GM12878 (cell line): ENCODE data around the gene N4BP2. TPM values are rescaled to one million over a fixed set of nuclear protein-coding genes. Genes with fewer than 3 reads are reported as not detected.
"Not testable (repeated sequence)": the region's sequence is repeated elsewhere in the genome, so short reads cannot be mapped to it uniquely, and the experiment has no call there.

Experiments used
- ATAC-seq: fragments of 200-7000 bp; cut with Tn5 transposase; 3 replicates; pipeline ENCODE4 v1.9.1; 2020; ENCODE audit warnings: mild to moderate bottlenecking, moderate library complexity
- BruUV-seq: library from RNA; stranded (reverse); fragments of 400-500 nt; replicated peaks from 2 replicates; lab custom pipeline; 2021; lab: Mats Ljungman, UMichigan
- CTCF ChIA-PET: fragments of 300-600 bp; sonication (Branson Sonifier 250); formaldehyde crosslinking; extraction: SDS; loops from one replicate; lab custom pipeline; 2021; ENCODE audit warnings: inconsistent platforms; lab: Yijun Ruan, JAX
- POLR2A ChIA-PET: fragments of 350-600 bp; formaldehyde crosslinking; extraction: SDS; loops from one replicate; lab custom pipeline; 2021; ENCODE audit warnings: inconsistent platforms; lab: Charles Lee
- RAD21 ChIA-PET: fragments of 300-600 bp; sonication (Branson Sonifier 250); formaldehyde crosslinking; loops from one replicate; lab custom pipeline; 2023; ENCODE audit warnings: antibody characterized with exemption; ENCODE audit not compliant: unreplicated experiment; lab: Charles Lee
- SMC1A ChIA-PET: fragments of 300-600 bp; sonication (Branson Sonifier 250); formaldehyde crosslinking; loops from one replicate; lab custom pipeline; 2023; ENCODE audit not compliant: unreplicated experiment, uncharacterized antibody; lab: Charles Lee
- DNase-seq: peaks from one replicate; pipeline ENCODE4 v3.0.0-alpha.2; 2011; ENCODE audit warnings: low read depth, low spot score
- FAIRE-seq: peaks from 3 replicates; lab custom pipeline; 2011; peaks lifted over from hg19 to GRCh38; lab: Jason Lieb, UNC
- H2AFZ ChIP-seq: 2 replicates; pipeline ENCODE4 v1.6.0; 2011; ENCODE audit warnings: low read depth, low read length, control low read depth; ENCODE audit not compliant: control insufficient read depth
- H3K27ac ChIP-seq: 2 replicates; pipeline ENCODE4 v1.5.1; 2011; ENCODE audit warnings: control low read depth; ENCODE audit not compliant: control insufficient read depth, insufficient read depth
- H3K27me3 ChIP-seq, 2 experiments: replicated peaks in 1 of 2; 2 replicates each; pipeline versions ENCODE4 v1.6.0 to v1.6.1; 2011; ENCODE audit warnings: low read length in 1 of 2; ENCODE audit not compliant: control insufficient read depth in 2 of 2, insufficient read depth in 2 of 2
- H3K36me3 ChIP-seq, 2 experiments: 2 replicates each; pipeline ENCODE4 v1.5.1; 2011; ENCODE audit warnings: low read length in 1 of 2; ENCODE audit not compliant: control insufficient read depth in 2 of 2, insufficient read depth in 2 of 2
- H3K4me1 ChIP-seq: 2 replicates; pipeline ENCODE4 v1.6.1; 2011; ENCODE audit warnings: mild to moderate bottlenecking, low read length, moderate library complexity, mixed read lengths; ENCODE audit not compliant: control insufficient read depth, insufficient read depth
- H3K4me2 ChIP-seq: 2 replicates; pipeline ENCODE4 v1.6.0; 2011; ENCODE audit warnings: control low read depth; ENCODE audit not compliant: control insufficient read depth, insufficient read depth
- H3K4me3 ChIP-seq: fragments of 200-600 bp; sonication (generic); 2 replicates; pipeline ENCODE4 v1.5.1; 2016
- H3K79me2 ChIP-seq: 2 replicates; pipeline ENCODE4 v1.6.0; 2011; ENCODE audit warnings: low read length; ENCODE audit not compliant: control insufficient read depth, insufficient read depth
- H3K9ac ChIP-seq: 2 replicates; pipeline ENCODE4 v1.8.0; 2011; ENCODE audit warnings: low read length, control low read depth, mixed read lengths; ENCODE audit not compliant: control insufficient read depth, insufficient read depth
- H3K9me3 ChIP-seq: replicated peaks from 3 replicates; pipeline ENCODE4 v1.5.1; 2011; ENCODE audit warnings: mild to moderate bottlenecking, low read length; ENCODE audit not compliant: control insufficient read depth, insufficient read depth
- H4K20me1 ChIP-seq: 2 replicates; pipeline ENCODE4 v1.6.0; 2011; ENCODE audit not compliant: control insufficient read depth, insufficient read depth
- JUND ChIP-seq: IDR thresholded peaks from 2 replicates; pipeline ENCODE4 v1.6.1; 2012; ENCODE audit warnings: low read depth, mild to moderate bottlenecking, low read length, improper control_type of control experiment, moderate library complexity
- ZSCAN29 ChIP-seq: fragments of 450-650 bp; IDR thresholded peaks from 2 replicates; pipeline ENCODE4 v1.6.1; 2017; ENCODE audit warnings: mild to moderate bottlenecking, moderate library complexity
- WGBS: methylation state at CpG from one replicate; pipeline ENCODE4 v1.1.6; 2016; ENCODE audit warnings: low lambda C conversion rate; ENCODE audit not compliant: insufficient replicate concordance, insufficient coverage; ENCODE audit errors: missing lambda C conversion rate; 5-methylcytosine and 5-hydroxymethylcytosine counted together
- in situ Hi-C: fragments of 300-500 bp; cut with MboI; formaldehyde crosslinking; loops from 9 replicates; pipeline ENCODE4 v1.14.3; 2018; ENCODE audit warnings: mixed read lengths
- intact Hi-C: fragments of 100-400 bp; cut with micrococcal nuclease; formaldehyde crosslinking; loops from one replicate; pipeline ENCODE4 v1.14.2; 2022; ENCODE audit not compliant: unreplicated experiment
- polyA plus RNA-seq, 11 experiments: library from polyadenylated mRNA; depleted of rRNA in 4 of 11; unstranded in 6 of 11; stranded (reverse) in 5 of 11; fragments of >200 nt; fragmentation: Nextera tagmentation in 4 of 11; fragmentation: Illumina TruSeq in 1 of 11; extraction: Ambion mirVana in 4 of 11; extraction: Trizol in 1 of 11; gene quantifications; 1 replicate in 1 of 11; 2 replicates in 10 of 11; pipeline versions ENCODE4 v1.2.1 to v1.2.3, GENCODE V29; 2011 to 2016; ENCODE audit warnings: inconsistent platforms in 2 of 11, missing spikeins in 2 of 11, low read depth in 1 of 11
- total RNA-seq, 4 experiments: library from RNA; depleted of rRNA in 3 of 4; stranded (reverse); fragments of >200 nt in 3 of 4; fragmentation: Illumina TruSeq in 1 of 4; extraction: Trizol in 1 of 4; gene quantifications; 2 replicates each; pipeline versions ENCODE4 v1.2.1 to v1.2.3, GENCODE V29; 2013 to 2021
- TF ChIP-seq, protein P1 (sequence below): fragments of 450-650 bp; conservative IDR thresholded peaks from 2 replicates; pipeline ENCODE4 v1.6.1; 2017; ENCODE audit warnings: mild to moderate bottlenecking, moderate library complexity

Gene N4BP2
- total and polyA plus RNA-seq, 10 of the 15 experiments (the other 5 are each of a cell fraction or from before 2014, with no cell fraction given): 2.3 to 18.7 (median 10.0) TPM

DNA sequence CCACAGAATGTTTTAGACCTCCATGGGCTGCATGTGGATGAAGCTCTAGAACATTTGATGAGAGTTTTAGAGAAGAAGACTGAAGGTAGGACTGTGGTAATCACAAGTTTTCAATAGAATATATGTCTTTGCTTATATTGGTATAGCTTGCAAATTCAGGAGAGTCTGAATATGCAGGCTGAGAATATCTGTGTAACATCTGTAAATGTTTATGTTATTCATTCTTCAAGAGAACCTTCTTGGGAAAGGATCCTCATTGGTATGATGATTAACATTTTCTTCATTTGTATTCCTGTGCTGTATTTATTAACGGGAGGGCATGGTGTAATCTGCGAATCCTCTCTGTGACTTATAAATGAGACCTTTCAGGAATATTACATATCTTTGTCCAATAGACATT is 88.1 kb downstream of the N4BP2 start (continued):
- TF ChIP-seq, protein P1, sequence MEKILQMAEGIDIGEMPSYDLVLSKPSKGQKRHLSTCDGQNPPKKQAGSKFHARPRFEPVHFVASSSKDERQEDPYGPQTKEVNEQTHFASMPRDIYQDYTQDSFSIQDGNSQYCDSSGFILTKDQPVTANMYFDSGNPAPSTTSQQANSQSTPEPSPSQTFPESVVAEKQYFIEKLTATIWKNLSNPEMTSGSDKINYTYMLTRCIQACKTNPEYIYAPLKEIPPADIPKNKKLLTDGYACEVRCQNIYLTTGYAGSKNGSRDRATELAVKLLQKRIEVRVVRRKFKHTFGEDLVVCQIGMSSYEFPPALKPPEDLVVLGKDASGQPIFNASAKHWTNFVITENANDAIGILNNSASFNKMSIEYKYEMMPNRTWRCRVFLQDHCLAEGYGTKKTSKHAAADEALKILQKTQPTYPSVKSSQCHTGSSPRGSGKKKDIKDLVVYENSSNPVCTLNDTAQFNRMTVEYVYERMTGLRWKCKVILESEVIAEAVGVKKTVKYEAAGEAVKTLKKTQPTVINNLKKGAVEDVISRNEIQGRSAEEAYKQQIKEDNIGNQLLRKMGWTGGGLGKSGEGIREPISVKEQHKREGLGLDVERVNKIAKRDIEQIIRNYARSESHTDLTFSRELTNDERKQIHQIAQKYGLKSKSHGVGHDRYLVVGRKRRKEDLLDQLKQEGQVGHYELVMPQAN: no peak
- no peak for TF ChIP-seq JUND
- no peak for TF ChIP-seq ZSCAN29
- TF ChIP-seq, all 136 proteins: peak for 0

DNA sequence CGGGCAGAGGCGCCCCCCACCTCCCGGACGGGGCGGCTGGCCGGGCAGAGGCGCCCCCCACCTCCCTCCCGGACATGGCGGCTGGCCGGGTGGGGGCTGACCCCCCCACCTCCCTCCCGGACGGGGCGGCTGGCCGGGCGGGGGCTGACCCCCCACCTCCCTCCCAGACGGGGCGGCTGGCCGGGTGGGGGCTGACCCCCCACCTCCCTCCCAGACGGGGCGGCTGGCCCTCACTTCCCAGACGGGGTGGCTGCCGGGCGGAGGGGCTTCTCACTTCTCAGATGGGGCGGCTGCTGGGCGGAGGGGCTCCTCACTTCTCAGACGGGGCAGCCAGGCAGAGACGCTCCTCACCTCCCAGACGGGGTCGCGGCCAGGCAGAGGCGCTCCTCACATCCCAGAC is 90.8 kb downstream of the N4BP2 start:
- H3K4me1 ChIP-seq, BruUV-seq, POLR2A ChIA-PET, SMC1A ChIA-PET, H3K4me2 ChIP-seq, H3K4me3 ChIP-seq, H3K79me2 ChIP-seq, H3K36me3 ChIP-seq, in situ Hi-C loops, H3K9me3 ChIP-seq, H4K20me1 ChIP-seq, H3K9ac ChIP-seq, CTCF ChIA-PET, H2AFZ ChIP-seq, DNase-seq, RAD21 ChIA-PET, H3K27me3 ChIP-seq, ATAC-seq, intact Hi-C loops, FAIRE-seq, H3K27ac ChIP-seq: not testable (repeated sequence)
- 100% methylated on average over 2 of the region's 31 CpGs for WGBS
